Activated CD8-positive, alpha-beta memory T cell treated with anti-CD3 and anti-CD28 coated beads, Interleukin-2, amount 50 U/mL, for 24 hours (primary cell): Measurements from ENCODE around the gene CXCL12.

ENCODE experiments used
- DNase-seq: peaks from one replicate; pipeline ENCODE4 v3.0.0-alpha.2; 2020; ENCODE audit errors: extremely low read depth

CXCL12 gene

DNA sequence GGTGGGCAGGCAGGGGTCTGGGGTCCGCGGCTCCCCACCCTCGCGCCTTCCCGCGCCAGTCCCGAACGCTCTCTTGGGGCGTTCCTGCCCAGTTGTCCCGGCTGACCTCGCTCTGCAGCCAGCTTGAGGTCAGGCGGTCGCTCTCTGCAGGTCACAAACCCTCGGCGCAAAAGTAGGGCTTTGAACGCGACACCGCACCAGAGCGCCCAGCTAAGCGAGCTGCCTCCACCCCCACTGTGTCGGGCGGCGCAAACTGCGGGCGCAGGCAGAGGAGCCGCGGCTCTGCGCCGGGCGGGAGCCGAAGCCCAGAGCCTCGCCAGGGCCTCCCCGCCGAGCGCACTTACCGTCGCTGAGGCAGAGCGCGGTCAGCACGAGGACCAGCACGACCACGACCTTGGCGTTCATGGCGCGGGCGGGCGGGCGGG lies 284 bp downstream of the CXCL12 start:
- no peak for DNase-seq

- DNase-seq, result no peak
Observed at GRCh38 chr10:44383749-44384600, 922 bp downstream of the CXCL12 start.

- no peak for DNase-seq
Observed at GRCh38 chr10:44382981-44383748, 1.7 kb downstream of the CXCL12 start.

DNA sequence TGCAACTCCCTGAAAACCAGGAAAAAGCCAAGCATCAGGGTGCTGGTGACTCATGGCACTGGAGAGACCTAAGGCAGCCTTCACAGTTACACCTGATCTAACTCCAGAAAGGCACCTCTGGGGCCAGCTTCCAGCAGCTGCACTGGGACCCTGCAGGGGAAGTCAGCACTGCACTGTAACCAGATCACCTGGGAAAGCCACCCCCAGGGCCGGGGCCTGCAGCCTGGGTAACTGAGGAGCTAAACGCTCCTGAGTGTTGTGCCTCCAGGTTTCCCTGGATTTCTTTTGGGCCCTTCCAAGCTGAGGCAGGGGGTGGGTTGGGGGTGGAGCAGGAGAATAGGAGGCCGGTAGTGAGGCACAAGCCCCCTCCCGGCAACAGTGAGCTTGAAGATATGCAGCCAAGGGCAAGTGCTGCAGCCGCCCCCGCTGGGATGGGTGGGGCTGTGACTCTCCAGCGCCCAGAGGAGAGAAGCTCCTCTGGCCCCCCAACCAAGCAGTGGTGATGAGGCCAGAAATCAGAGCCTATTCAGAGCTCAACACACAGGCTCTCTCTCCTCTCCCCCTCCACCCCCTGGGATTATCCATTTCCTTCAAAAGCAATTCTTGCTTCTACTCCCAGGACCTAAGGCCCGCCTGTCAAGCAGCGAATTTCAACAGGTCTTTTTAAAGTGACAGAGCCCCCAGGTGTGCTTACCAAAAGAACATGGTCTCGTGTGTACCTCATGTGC lies 2.6 kb downstream of the CXCL12 start:
- no peak for DNase-seq

DNA sequence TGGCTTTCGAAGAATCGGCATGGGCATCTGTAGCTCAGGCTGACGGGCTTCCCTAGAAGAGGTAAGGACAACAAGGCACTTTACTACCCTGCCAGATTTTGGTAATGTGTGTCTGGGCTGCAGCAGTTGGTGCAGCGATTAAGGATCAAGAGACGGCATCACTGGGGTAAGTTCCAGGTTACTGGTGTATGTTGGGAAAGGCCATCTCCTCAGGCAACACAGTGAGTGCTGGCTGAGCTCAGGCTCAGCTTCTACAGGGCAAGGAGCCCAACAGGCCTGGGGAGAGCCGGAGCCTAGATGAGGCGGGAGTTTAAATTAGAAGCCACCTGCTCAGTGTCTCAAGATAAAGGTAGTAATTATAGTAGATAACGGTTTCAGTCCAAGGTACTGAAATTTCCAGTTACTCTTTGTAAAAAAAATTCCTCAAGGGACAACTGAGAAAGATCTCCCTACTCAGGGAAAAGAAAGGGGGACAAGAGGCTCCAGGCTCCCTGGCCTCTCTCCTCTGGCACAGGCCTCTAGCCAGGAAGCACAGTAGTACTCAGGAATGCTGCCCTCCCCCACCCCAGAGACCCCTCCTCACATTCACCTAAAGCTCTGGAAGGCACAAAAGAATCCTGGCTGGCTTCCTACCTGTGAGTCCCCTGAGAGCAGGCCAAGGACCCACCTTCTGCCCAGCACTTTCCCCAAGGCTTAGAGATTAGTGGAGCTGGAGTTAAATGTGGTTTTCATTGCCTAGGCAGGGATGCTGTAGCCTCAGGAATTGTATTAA lies 3.9 kb downstream of the CXCL12 start:
- DNase-seq, result no peak

DNA sequence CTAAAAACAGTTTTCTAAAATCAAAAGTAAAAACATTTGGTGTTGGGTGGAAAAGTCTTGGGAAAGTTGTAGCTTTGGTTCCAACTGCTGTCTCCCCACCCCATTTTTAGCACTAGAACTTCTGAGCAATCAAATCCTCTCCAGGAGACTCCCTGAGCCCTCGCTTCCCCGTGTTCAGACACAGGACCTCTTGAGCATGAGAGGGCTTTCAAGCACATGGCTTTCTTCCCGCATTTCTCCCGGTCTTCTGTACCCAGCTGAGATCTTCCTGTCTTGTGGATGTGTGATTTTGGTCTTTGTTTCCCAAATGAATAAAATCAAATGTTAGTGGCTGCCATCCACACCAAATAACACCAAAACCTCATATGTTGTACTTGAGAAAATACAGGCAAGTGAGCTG lies 5.0 kb downstream of the CXCL12 start:
- DNase-seq, result no peak

DNA sequence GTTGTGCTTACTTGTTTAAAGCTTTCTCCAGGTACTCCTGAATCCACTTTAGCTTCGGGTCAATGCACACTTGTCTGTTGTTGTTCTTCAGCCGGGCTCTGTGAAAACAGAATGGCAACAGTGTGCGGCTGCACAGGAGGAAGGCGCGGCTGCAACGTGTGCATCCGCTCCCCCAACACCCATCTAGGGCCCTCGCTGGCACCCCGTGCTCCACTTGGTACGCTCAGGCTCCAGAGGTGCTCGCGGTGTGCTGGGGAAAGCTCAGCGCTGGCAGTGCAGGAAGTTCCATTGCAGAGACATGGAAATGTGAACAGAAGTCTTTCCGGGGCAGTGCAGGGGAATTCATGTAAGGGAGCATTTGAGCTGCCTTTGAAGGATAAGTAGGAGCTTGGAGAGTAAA lies 6.3 kb downstream of the CXCL12 start:
- DNase-seq, result no peak

GRCh38 chr10:44377651-44378310 lies 7.1 kb downstream of the CXCL12 start:
- no peak for DNase-seq

DNA sequence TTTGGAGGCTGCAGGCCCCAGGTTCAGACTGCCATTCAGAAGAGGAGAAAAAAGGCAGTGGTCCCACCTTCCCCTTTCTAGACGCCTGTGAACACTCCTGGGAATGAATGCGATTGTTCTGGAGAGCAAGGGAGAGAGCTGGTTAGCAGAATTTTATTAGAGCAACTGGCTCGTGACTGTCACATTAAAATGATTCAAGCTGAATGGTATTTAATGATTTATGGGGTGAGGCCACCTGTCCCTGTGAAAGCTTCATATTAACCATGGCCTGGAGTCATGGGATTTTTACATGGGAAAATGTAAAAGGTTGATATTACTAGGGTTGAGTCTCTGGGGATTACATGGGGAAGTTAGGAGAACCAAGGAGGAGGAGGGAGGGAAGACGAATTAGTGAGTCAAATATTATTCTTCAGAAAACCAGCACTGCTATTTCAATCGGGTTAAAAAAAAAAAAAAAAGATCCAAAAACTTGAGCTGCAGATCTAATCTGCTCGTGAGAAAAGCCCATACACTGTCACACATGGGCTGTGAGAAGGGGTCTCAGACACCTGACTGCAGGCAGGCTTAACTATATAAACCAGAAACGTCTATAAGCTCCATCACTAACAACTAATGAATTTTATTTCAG lies 8.3 kb downstream of the CXCL12 start:
- no peak for DNase-seq

DNA sequence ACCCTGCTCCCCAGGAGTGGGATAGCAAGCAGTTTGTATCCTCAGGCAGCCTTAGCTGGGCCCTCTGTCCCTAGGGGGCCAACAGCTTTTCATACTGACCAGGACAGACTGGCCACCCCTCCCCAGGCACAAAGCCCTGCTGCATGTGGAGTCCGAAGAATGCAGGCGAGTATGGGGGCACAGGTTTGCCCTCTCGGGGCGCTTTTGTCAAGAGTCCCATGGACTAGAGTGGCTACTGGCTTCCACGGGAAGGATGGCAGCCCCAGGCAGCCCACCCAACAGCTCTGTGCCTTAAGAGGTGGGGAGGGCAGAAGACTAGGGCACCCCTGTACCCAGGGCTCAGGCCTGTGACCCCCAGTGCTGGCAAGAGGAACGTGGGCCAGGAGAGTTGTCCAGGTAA lies 10.7 kb downstream of the CXCL12 start:
- DNase-seq, result no peak

DNA sequence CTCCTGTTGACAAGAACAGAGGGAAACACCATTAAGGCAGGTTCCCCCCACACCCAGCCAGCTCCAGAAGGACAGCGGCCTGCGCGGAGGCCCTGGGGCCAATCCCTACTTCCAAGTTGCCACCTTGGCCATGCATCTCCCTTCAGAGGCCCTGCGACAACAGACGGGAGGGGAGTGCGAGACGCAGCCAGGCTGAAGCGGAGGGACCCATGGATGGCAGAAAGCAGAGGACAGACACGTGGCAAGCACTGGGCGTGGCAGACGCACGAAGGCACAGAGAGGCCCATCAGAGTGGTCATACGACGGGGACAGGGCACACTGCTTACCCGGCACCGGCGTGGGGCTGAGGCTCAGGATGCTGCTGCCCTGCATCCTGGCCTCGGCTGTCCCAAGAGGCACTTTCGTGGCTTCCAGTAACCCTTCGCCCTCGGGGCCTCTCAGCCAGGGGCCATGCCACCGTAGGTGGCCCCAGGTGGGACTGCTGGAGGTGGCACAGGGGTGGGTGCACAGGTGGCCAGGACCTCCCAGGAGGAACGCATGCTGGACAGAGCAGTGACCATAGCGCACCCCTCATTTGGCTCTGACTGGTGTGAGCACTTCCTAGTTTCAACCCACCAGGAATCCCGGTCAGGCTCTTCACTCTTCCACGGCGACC lies 11.4 kb downstream of the CXCL12 start:
- DNase-seq, result no peak

GRCh38 chr10:44372181-44372580 lies 12.7 kb downstream of the CXCL12 start:
- no peak for DNase-seq

DNA sequence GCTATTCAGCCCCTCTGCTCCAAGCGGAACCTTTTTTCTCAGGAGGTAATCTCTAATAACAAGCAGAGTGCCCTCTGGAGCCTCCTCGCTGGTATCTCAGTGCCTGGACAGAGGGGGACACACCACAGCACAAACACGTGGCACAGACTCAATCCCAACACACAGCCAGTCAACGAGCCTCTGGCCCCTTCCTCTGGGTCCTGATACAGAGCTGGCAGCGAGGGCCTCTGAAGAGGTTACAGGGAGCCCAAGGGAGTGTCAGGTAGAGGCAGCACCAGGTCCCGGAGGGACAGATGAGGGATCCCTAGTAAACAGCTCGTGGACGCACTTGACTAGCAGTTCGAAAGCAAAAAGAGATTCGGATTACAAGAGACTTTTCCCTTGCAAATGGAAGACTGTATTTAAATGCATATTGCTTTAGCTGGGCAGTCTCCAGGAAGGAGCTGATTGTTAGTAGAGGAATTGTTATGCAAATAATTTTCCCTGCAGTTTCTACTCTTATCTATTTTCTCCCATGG lies 14.1 kb downstream of the CXCL12 start:
- no peak for DNase-seq

- DNase-seq, result no peak
Observed at GRCh38 chr10:44369854-44370253, 15.0 kb downstream of the CXCL12 start.

- DNase-seq, result no peak
Observed at GRCh38 chr10:44369296-44369695, 15.6 kb downstream of the CXCL12 start.

GRCh38 chr10:44368637-44369036 lies 16.3 kb downstream of the CXCL12 start:
- DNase-seq, result no peak

DNA sequence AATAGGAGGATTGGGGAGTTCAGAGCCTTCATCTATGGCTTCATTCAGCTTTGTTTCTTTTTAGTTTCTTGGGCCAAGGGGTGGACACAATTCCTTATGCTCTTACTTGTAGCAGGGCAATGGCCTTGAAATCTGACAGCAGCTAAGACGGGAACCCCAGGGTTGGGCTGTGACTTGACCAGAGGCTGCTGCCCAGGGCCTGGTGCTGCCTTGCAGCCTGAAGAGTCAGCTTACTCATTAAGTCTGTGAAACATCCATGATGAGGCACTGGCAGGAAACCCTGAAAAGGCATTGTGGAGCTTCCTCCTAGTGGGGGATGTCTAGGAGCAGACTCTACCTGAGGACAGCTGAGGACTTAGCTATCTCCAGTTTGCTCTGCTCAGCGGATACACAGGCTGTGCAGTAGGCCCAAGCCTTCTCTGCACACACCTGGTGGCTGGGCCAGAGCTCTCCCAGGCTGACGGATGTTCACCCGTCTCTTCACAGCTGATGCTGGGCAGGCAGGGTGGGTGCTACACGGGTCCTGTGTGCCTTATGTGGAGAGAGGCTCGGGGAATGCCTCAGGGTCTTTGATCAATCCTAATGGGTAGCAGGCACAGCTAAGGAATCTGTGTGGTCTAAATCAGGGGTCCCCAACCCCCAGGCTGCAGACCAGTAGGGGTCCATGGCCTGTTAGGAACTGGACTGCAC lies 17.8 kb downstream of the CXCL12 start:
- no peak for DNase-seq

DNA sequence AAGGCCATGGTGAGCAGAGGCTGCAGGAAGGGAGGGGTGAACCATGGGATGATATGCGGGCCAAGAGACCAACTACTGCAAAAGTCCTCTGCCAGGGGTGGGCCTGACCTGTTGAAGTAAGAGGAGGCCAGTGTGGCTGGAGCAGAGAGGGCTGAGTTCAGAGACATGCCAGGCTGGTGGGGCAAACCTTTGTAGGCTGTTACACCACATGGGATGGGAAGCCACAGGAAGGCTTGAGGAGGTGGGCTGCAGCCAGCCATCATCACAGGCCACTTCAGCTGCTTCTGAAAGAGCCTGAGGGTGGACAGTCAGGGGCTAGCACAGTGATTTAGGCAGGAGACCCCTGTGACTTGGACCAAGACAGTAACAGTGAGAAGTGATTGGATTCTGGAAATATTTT lies 20.3 kb downstream of the CXCL12 start:
- no peak for DNase-seq

- DNase-seq, result no peak
Observed at GRCh38 chr10:44363716-44364115, 21.2 kb downstream of the CXCL12 start.
